ENCODE results near the gene OTOP1.

Gene OTOP1

GRCh38 chr4:4268776-4269175 lies 42.0 kb upstream of the OTOP1 start:
- TF ChIP-seq TCF4 (CRISPR knock-in tag; IDR thresholded peaks at IDR 0.05; ENCODE audit: borderline replicate concordance) (no peak), SNAI2 (CRISPR knock-in tag; IDR thresholded peaks at IDR 0.05) (no peak), TOX (CRISPR knock-in tag; IDR thresholded peaks at IDR 0.05; ENCODE audit: borderline replicate concordance) (no peak), ARNTL (CRISPR knock-in tag; IDR thresholded peaks at IDR 0.05; ENCODE audit: borderline replicate concordance, low read depth) (no peak), ZC3H10 (CRISPR knock-in tag; IDR thresholded peaks at IDR 0.05) (no peak), PATZ1 (CRISPR knock-in tag; IDR thresholded peaks at IDR 0.05; ENCODE audit: borderline replicate concordance) (no peak), RARB (CRISPR knock-in tag; IDR thresholded peaks at IDR 0.05) (no peak), POU6F1 (CRISPR knock-in tag; IDR thresholded peaks at IDR 0.05; ENCODE audit: borderline replicate concordance, low read depth) (no peak), CREB5 (CRISPR knock-in tag; IDR thresholded peaks at IDR 0.05; ENCODE audit: low read depth) (no peak), ESRRG (CRISPR knock-in tag; IDR thresholded peaks at IDR 0.05) (no peak), TSHZ2 (CRISPR knock-in tag; IDR thresholded peaks at IDR 0.05) (no peak)
- no peak for ATAC-seq

GRCh38 chr4:4267981-4268380 lies 41.3 kb upstream of the OTOP1 start:
- no peak for ATAC-seq

More at GRCh38 chr4:4267981-4268380, 41.3 kb upstream of the OTOP1 start:
- TF ChIP-seq CREB5 (CRISPR knock-in tag; IDR thresholded peaks at IDR 0.05; ENCODE audit: low read depth) = no peak
- TF ChIP-seq PATZ1 (CRISPR knock-in tag; IDR thresholded peaks at IDR 0.05; ENCODE audit: borderline replicate concordance) = no peak
- TF ChIP-seq ISL1 (CRISPR knock-in tag; IDR thresholded peaks at IDR 0.05) = no peak
- TF ChIP-seq POU6F1 (CRISPR knock-in tag; IDR thresholded peaks at IDR 0.05; ENCODE audit: borderline replicate concordance, low read depth) = no peak
- no peak for TF ChIP-seq SNAI2 (CRISPR knock-in tag; IDR thresholded peaks at IDR 0.05)
- no peak for TF ChIP-seq ZNF8 (CRISPR knock-in tag; IDR thresholded peaks at IDR 0.05)
